GM11168 (cell line): Measurements from ENCODE around the gene HENMT1.
"Not testable (repeated sequence)": the region's sequence is repeated elsewhere in the genome, so short reads cannot be mapped to it uniquely, and the experiment has no call there.

Source experiments
- in situ Hi-C: fragments of 300-500 bp; cut with MboI; formaldehyde crosslinking; loops from one replicate; pipeline ENCODE4 v1.12.0; 2022; ENCODE audit warnings: low sequenced_read_pairs; ENCODE audit not compliant: unreplicated experiment

Gene HENMT1

GRCh38 chr1:108661030-108661609 lies at the start of gene HENMT1:
Gene HENMT1, minus strand, starts transcription at chr1:108661093. Its CDS starts 1,209 bp downstream, at chr1:108659884.
- in situ Hi-C loops, result no loop called here

DNA sequence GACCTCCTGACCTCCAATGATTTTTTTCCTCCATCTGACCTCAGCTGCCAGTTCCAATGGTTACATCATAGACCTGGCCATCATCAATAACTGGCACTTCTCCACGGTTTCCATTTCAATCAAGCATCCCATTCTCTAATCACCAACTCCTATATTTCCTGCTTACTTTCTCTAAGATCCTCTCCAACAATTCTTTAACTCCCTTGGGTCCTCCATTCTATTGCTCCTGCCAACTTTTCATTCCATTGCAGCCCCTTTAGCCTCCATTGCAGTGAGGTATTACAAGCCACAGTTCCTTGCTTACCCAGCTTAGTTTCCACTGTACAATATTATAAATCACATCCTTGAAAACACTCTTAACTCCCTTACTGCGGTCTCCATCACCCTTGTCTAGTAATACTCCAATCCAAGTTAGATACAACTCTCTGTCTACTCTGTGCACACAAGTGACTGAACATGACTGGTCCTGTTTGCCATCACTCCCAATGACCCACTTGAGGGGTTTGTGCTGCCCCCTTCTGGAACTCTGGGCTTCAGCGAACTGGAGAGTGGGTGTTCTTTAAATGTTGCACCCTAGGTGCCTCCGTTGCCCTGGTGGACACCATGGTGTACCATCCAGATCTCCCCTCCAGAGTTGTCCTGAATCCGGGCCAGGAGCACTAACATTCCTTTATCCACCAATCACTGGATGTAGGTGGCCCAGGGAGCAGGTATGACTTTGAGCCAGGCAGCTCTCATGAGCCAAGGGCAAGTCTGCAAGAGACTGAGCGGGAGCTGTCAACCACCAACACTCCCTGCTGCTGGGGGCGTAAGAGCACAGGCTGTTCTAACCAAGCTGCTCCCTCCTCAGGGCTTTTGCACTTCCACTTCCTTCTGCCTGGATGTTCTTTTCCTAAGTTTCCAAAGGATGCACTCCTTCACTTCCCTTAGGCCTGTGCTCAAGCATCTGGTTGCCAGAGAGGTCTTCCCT lies 48.1 kb upstream of the HENMT1 start:
- in situ Hi-C loops, result no loop called here

GRCh38 chr1:108706643-108707042 lies 45.8 kb upstream of the HENMT1 start:
- in situ Hi-C loops, result no loop called here

- in situ Hi-C loops, result no loop called here
Observed at GRCh38 chr1:108704496-108704895, 43.6 kb upstream of the HENMT1 start.

- in situ Hi-C loops, result no loop called here
Observed at GRCh38 chr1:108703939-108704338, 43.0 kb upstream of the HENMT1 start.

- in situ Hi-C loops, result not testable (repeated sequence)
Observed at GRCh38 chr1:108702109-108702508, 41.2 kb upstream of the HENMT1 start.

- in situ Hi-C loops, result no loop called here
Observed at GRCh38 chr1:108701176-108701849, 40.4 kb upstream of the HENMT1 start.

GRCh38 chr1:108699375-108700332 lies 38.8 kb upstream of the HENMT1 start:
- in situ Hi-C loops, result no loop called here

- in situ Hi-C loops, result no loop called here
Observed at GRCh38 chr1:108695535-108695934, 34.6 kb upstream of the HENMT1 start.

GRCh38 chr1:108692724-108693655 lies 32.1 kb upstream of the HENMT1 start:
- in situ Hi-C loops, result no loop called here

GRCh38 chr1:108691942-108692723 lies 31.2 kb upstream of the HENMT1 start, which contains the start of gene PRPF38B:
Gene PRPF38B, plus strand, starts transcription at chr1:108692310. Its CDS starts 282 bp downstream, at chr1:108692592.
- in situ Hi-C loops, result no loop called here

DNA sequence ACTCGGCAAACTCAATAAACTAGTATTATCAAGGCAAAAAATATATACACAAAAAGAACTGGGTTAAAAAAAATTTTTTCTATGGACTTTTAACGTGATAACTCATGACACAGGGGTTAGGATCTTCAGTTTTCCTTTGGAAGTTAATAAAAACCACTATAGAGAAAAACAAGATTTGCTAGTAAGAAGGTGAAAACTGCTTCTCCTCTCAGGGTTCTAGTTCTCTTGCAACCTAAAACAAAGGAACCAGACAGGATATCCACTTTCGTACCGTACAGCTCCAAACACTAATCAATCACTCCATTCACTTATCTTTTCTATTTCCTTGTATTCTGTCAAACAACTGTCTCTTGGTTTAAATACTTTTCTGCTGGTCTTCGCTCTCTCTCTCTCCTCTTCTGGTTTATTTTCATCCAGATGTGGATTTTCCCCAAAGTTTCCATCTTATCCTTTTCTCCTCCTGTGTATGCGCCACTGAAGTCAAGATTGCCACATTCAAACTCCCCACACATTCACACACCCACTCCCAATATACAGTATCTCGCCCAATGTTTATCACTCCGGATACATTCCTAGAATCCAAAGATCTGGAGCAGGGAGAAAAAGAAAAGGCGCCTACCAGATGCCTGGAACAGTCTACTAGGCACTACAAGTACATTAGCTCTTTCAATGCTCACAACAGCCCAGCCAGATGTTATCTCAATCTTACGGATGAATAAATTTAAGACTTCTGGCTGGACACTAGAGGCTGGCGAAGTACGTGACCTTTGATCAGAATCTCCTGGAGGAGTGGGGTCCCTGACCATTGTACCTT lies 30.4 kb upstream of the HENMT1 start:
- in situ Hi-C loops, result no loop called here

- in situ Hi-C loops, result no loop called here
Observed at GRCh38 chr1:108686614-108687313, 25.9 kb upstream of the HENMT1 start.

DNA sequence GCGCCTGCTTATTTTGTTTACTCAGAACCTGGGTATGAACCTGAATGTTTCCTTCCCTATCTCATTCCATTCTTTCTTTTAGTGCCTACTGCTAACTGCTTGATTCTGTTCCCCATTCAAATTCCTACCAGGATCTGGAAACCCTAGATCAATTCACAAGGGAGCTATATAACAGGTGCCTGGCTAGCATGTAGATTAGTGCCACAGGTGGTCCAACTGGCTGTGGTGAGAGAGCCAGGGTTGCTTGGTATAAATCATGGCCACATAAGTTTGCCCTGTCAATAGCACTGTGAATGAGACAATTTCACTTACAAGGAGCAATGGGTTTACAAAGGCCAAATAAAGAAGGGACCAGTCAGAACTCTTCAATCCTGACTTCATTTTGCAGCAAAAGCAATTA lies 24.6 kb upstream of the HENMT1 start:
- in situ Hi-C loops, result no loop called here

- in situ Hi-C loops, result not testable (repeated sequence)
Observed at GRCh38 chr1:108681701-108682100, 20.8 kb upstream of the HENMT1 start.

DNA sequence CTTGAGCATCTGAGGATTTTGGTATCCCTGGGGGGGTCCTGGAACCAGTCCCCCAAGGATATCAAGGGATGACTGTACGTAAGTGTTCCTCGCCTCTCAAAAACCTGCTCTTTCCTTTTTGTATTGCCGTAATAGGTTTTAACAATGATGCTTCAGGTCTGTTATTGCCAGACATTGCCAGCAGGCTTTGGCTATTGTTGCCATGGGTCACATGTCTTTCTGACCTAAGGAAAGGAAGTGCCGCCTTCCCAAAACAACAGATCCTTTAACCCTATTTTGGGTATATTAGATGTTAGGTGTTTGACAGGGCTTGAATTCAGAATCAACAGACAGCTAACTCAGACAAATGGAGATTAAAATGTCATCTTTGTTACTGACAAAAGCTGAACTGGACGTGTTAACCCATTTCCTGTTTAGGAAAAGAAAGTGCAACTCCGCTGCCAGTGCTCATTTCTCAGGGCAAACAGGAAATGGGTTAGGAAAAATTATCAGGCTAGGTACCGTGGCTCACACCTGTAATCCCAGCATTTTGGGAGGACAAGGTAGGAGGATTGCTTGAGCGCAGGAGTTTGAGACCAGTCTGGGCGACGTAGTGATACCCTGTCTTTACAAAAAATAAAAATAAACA lies 18.8 kb upstream of the HENMT1 start:
- in situ Hi-C loops, result no loop called here
